ENCODE results near the gene CDH24. TPM values are rescaled to one million over a fixed set of nuclear protein-coding genes. Genes with fewer than 3 reads are reported as not detected.

CDH24 gene
- total and polyA plus RNA-seq, 2 of the 13 experiments (the other 11 are each of a cell fraction or from before 2014, with no cell fraction given) = 0.69 to 0.99 TPM

- no peak for TF ChIP-seq ZBTB10 (CRISPR knock-in tag; IDR thresholded peaks at IDR 0.05; ENCODE audit: borderline replicate concordance)
- no peak for TF ChIP-seq ASH2L (IDR thresholded peaks at IDR 0.05; ENCODE audit: insufficient read length, low read depth, low read length)
- no peak for TF ChIP-seq KLF9 (CRISPR knock-in tag; IDR thresholded peaks at IDR 0.05; ENCODE audit: low read depth)
- TF ChIP-seq ATM (IDR thresholded peaks at IDR 0.05; ENCODE audit: borderline replicate concordance) = no peak
- no peak for TF ChIP-seq ZBTB33 (CRISPR knock-in tag; IDR thresholded peaks at IDR 0.05)
- no peak for TF ChIP-seq MNT (IDR thresholded peaks at IDR 0.05)
- no peak for TF ChIP-seq ZGPAT (CRISPR knock-in tag; IDR thresholded peaks at IDR 0.05)
- TF ChIP-seq CREB1 (IDR thresholded peaks at IDR 0.05) = no peak
- peak; percentile 21; the same call in 1 of the 2 replicates for TF ChIP-seq CREB1 (CRISPR knock-in tag; IDR thresholded peaks at IDR 0.05)
- no peak for TF ChIP-seq POLR2AphosphoS2 (IDR thresholded peaks at IDR 0.05; ENCODE audit: low read depth, low read length)
- no peak for TF ChIP-seq SMAD3 (CRISPR knock-in tag; IDR thresholded peaks at IDR 0.05)
- TF ChIP-seq TEAD3 (CRISPR knock-in tag; optimal IDR thresholded peaks at IDR 0.05; ENCODE audit: borderline replicate concordance) = no peak
- 0 out of 2 replicates have a peak, but pooled peaks have one; percentile 31 for TF ChIP-seq ZNF44 (CRISPR knock-in tag; IDR thresholded peaks at IDR 0.05)
Measured at GRCh38 chr14:23093104-23093503, 35.8 kb upstream of the CDH24 start (continued).
